Gastrocnemius medialis (tissue), 4 donors: ENCODE results near the gene ATF6. TPM values are rescaled to one million over a fixed set of nuclear protein-coding genes. Genes with fewer than 3 reads are reported as not detected.

ENCODE experiments used
- ATAC-seq, 2 donors: fragments of 150-250 bp; one replicate each; pipeline ENCODE4 v1.9.1; 2016
- DNase-seq, 2 donors: peaks; one replicate each; pipeline ENCODE4 v3.0.0-alpha.2; 2019
- H3K27ac ChIP-seq, 4 donors: fragments of 200-600 bp; sonication (generic); 1 replicate in 1 of 4; 2 replicates in 3 of 4; pipeline ENCODE4 v1.5.1; 2016 to 2018; ENCODE audit warnings: mild to moderate bottlenecking in 2 of 4, moderate library complexity in 1 of 4
- H3K27me3 ChIP-seq, 3 donors: fragments of 200-600 bp; sonication (generic) in 2 of 3; 1 replicate in 1 of 3; 2 replicates in 2 of 3; pipeline versions ENCODE4 v1.5.1 to v1.6.0; 2016 to 2019; ENCODE audit warnings: mild to moderate bottlenecking in 1 of 3, moderate library complexity in 1 of 3
- H3K36me3 ChIP-seq, 2 donors: fragments of 200-600 bp; sonication (generic) in 1 of 2; one replicate each; pipeline ENCODE4 v1.5.1; 2017 to 2018
- H3K4me1 ChIP-seq, 2 donors: fragments of 200-600 bp; sonication (generic) in 1 of 2; one replicate each; pipeline ENCODE4 v1.5.1; 2016 to 2017; ENCODE audit warnings: mild to moderate bottlenecking in 2 of 2
- H3K4me3 ChIP-seq, 4 donors: fragments of 200-600 bp; sonication (generic) in 3 of 4; 1 replicate in 1 of 4; 2 replicates in 3 of 4; pipeline ENCODE4 v1.5.1; 2016 to 2019; ENCODE audit warnings: mild to moderate bottlenecking in 2 of 4
- H3K9me3 ChIP-seq, 3 donors: fragments of 200-600 bp; sonication (generic) in 2 of 3; 1 replicate in 1 of 3; 2 replicates in 2 of 3; pipeline ENCODE4 v1.5.1; 2016 to 2019
- POLR2A ChIP-seq, 2 donors: fragments of 450-650 bp; IDR thresholded peaks; one replicate each; pipeline ENCODE4 v1.6.1; 2017; ENCODE audit warnings: antibody characterized with exemption in 2 of 2, mild to moderate bottlenecking in 2 of 2, moderate library complexity in 2 of 2
- in situ Hi-C, 4 donors: fragments of 200-750 bp; cut with MboI; loops; one replicate each; pipeline versions ENCODE4 v1.15.0 to v1.8.0; 2017; ENCODE audit warnings: low sequenced_read_pairs in 4 of 4
- intact Hi-C: fragments of 100-400 bp; cut with DNase I; formaldehyde crosslinking; loops from one replicate; pipeline ENCODE4 v1.15.1; 2023; ENCODE audit warnings: low total_unique reads
- total RNA-seq, 4 donors: library from RNA; depleted of rRNA; stranded (reverse); fragments of >200 nt; gene quantifications; one replicate each; pipeline versions ENCODE4 v1.1.0 to v1.2.3, GENCODE V29; 2016
- TF ChIP-seq, protein P1 (sequence below), 5 experiments: fragments of 450-650 bp in 3 of 5; fragments of 200-600 bp in 2 of 5; sonication (generic) in 2 of 5; IDR thresholded peaks in 4 of 5; conservative IDR thresholded peaks in 1 of 5; 1 replicate in 4 of 5; 2 replicates in 1 of 5; pipeline ENCODE4 v1.5.1; 2016 to 2019; ENCODE audit warnings: antibody characterized with exemption in 5 of 5, mild to moderate bottlenecking in 3 of 5, moderate library complexity in 3 of 5

ATF6 gene
- total RNA-seq, 4 donors from 2014 or later, result 15.3 to 20.1 (median 18.3) TPM

- no peak overlapping the region for H3K27ac ChIP-seq
Measured at GRCh38 chr1:161935264-161935663, 169.1 kb downstream of the ATF6 start.

GRCh38 chr1:161936786-161937185, 170.7 kb downstream of the ATF6 start:
- no peak for ATAC-seq
- TF ChIP-seq POLR2A (IDR thresholded peaks at IDR 0.05), result no peak
- TF ChIP-seq, protein P1, sequence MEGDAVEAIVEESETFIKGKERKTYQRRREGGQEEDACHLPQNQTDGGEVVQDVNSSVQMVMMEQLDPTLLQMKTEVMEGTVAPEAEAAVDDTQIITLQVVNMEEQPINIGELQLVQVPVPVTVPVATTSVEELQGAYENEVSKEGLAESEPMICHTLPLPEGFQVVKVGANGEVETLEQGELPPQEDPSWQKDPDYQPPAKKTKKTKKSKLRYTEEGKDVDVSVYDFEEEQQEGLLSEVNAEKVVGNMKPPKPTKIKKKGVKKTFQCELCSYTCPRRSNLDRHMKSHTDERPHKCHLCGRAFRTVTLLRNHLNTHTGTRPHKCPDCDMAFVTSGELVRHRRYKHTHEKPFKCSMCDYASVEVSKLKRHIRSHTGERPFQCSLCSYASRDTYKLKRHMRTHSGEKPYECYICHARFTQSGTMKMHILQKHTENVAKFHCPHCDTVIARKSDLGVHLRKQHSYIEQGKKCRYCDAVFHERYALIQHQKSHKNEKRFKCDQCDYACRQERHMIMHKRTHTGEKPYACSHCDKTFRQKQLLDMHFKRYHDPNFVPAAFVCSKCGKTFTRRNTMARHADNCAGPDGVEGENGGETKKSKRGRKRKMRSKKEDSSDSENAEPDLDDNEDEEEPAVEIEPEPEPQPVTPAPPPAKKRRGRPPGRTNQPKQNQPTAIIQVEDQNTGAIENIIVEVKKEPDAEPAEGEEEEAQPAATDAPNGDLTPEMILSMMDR (IDR thresholded peaks at IDR 0.05 in 4 of 5, conservative IDR thresholded peaks at IDR 0.05 in 1 of 5), result no peak
- intact Hi-C loops, result no loop called here
- no peak for DNase-seq
- H3K9me3 ChIP-seq, result no peaks in the 10 kb centered on the region
- no peak overlapping the region for H3K27ac ChIP-seq
- no peaks in the 10 kb centered on the region for H3K27me3 ChIP-seq
- no peaks in the 10 kb centered on the region for H3K4me1 ChIP-seq
- H3K36me3 ChIP-seq, result no peaks in the 10 kb centered on the region
- H3K4me3 ChIP-seq, result no peak overlapping the region
- in situ Hi-C loops, result no loop called here

More at GRCh38 chr1:161935264-161935663, 169.1 kb downstream of the ATF6 start:
- Histone ChIP-seq H3K4me1 (peaks cover 0 to 1% of the 10 kb centered on the region in 2 donors), H3K4me3 (no peak overlapping the region), H3K9me3 (no peaks in the 10 kb centered on the region), H3K27me3 (no peaks in the 10 kb centered on the region), H3K36me3 (no peaks in the 10 kb centered on the region)
- DNase-seq (no peak), ATAC-seq (no peak)
- TF ChIP-seq, protein P1 (IDR thresholded peaks at IDR 0.05 in 4 of 5, conservative IDR thresholded peaks at IDR 0.05 in 1 of 5), result no peak
- TF ChIP-seq POLR2A (IDR thresholded peaks at IDR 0.05), result no peak
- intact Hi-C loops (no loop called here), in situ Hi-C loops (no loop called here)

DNA sequence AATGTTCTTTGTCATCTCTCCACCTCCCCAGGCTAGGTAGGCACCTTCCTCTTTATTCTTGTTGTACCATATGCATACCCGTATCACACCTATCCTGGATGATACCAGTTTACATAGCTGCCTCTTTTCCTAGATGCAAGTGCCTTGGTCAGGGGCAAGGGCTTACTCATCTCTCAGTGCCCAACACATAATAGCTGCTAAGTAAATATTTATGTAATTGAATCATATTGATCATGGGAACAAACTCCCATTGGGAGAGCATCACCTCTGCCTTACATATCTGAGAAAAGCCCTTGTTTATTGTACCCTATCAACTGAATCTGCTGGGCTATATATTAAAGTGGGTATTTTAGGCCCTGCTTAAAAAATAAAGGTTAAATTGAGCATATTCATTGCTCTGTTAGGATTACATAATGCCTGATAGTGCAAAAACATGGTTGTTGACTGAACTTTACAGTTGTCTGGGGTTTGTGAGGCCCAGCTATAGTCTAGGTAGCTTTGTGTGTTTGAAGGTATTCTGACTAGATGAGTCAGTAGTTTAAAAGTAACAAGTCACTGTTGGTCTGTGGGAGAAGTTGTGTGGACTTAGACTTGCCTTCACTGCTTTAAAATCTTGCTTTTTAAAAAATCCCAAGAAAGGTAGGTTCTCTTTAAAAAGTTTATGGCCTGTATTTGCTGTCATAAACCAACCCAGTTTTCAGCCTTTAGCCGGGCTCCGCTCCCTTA, 174.9 kb downstream of the ATF6 start:
- Histone ChIP-seq H3K4me3 (no peak overlapping the region), H3K4me1 (no peaks in the 10 kb centered on the region), H3K27me3 (no peaks in the 10 kb centered on the region), H3K27ac (no peak overlapping the region), H3K36me3 (no peaks in the 10 kb centered on the region), H3K9me3 (no peaks in the 10 kb centered on the region)
- TF ChIP-seq POLR2A (IDR thresholded peaks at IDR 0.05), result no peak
- TF ChIP-seq, protein P1 (IDR thresholded peaks at IDR 0.05 in 4 of 5, conservative IDR thresholded peaks at IDR 0.05 in 1 of 5), result no peak
- in situ Hi-C loops (no loop called here), intact Hi-C loops (loop anchor here (10.0 kb wide), 1 partner anchor 56 kb away; no protein-coding TSS in a partner anchor)
- ATAC-seq (no peak), DNase-seq (no peak)

DNA sequence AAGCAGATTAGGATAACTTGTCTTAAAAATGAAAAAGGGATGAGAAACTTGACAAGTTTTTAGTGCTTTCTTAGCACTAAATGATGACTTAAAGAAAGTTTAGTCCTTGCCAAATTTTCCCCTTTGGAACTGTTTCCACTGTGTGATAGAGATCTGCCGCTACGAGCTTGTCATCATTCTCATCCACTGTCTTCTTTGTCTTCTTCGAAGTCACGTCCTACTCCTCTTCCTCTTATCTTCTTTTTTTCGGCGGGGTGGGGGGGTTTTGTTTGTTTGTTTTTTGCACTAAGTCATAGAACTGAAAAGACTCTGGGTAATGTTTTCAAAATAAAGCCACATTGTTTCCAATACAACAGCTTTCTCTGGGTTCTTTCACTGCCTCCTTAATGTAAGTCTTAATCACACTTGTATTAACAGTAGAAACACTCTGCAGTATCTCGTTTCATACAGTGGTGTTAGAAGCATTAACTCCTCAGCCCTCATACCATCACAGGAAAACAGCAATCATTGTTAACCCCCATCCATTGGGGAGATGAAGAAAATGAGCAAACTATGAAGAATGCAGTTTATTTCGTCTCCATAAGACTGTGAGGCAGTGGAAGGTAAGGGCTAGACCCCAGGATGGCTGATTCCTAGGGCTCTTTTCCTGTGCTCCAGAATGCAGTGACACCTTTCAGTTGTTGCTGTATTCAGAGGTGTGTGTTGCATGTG, 175.8 kb downstream of the ATF6 start:
- Histone ChIP-seq H3K27me3 (no peaks in the 10 kb centered on the region), H3K4me1 (no peaks in the 10 kb centered on the region), H3K27ac (no peak overlapping the region), H3K4me3 (no peak overlapping the region), H3K36me3 (no peaks in the 10 kb centered on the region), H3K9me3 (no peaks in the 10 kb centered on the region)
- in situ Hi-C loops, result no loop called here
- ATAC-seq, result no peak
- DNase-seq, result no peak
- no peak for TF ChIP-seq POLR2A (IDR thresholded peaks at IDR 0.05)
- TF ChIP-seq, protein P1 (IDR thresholded peaks at IDR 0.05 in 4 of 5, conservative IDR thresholded peaks at IDR 0.05 in 1 of 5), result no peak
- intact Hi-C loops, result loop anchor here (10.0 kb wide), 1 partner anchor 57 kb away; no protein-coding TSS in a partner anchor
